GM12873 (cell line): ENCODE data around the gene KRTAP3-2.

Experiments
- TF ChIP-seq, protein P1 (sequence below): IDR thresholded peaks from 2 replicates; pipeline ENCODE4 v1.5.1; 2012; ENCODE audit warnings: low read depth, mild to moderate bottlenecking, moderate library complexity, low read length, control low read depth; ENCODE audit not compliant: insufficient read depth; ENCODE audit errors: missing control alignments

The KRTAP3-2 gene

DNA sequence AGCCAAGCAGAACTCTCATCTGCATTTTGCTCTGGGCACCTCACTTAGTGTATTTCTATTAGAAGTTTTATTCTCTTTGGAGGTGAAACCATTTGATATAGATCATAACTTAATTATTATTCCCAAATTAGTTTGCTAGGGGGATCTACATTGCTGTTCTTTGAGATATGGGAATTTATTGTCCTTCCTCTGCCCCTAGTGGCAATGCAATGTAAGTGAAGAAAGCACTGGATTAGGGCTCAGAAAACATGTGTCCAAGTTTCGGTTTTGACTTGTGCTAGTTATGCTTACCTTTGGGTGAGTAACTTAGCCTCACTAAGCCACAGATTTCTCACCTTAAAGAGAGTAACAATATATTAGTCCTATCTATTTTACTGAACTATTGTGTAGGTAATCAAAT lies 35.9 kb downstream of the KRTAP3-2 start:
- TF ChIP-seq, protein P1, sequence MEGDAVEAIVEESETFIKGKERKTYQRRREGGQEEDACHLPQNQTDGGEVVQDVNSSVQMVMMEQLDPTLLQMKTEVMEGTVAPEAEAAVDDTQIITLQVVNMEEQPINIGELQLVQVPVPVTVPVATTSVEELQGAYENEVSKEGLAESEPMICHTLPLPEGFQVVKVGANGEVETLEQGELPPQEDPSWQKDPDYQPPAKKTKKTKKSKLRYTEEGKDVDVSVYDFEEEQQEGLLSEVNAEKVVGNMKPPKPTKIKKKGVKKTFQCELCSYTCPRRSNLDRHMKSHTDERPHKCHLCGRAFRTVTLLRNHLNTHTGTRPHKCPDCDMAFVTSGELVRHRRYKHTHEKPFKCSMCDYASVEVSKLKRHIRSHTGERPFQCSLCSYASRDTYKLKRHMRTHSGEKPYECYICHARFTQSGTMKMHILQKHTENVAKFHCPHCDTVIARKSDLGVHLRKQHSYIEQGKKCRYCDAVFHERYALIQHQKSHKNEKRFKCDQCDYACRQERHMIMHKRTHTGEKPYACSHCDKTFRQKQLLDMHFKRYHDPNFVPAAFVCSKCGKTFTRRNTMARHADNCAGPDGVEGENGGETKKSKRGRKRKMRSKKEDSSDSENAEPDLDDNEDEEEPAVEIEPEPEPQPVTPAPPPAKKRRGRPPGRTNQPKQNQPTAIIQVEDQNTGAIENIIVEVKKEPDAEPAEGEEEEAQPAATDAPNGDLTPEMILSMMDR = peak; percentile 66

DNA sequence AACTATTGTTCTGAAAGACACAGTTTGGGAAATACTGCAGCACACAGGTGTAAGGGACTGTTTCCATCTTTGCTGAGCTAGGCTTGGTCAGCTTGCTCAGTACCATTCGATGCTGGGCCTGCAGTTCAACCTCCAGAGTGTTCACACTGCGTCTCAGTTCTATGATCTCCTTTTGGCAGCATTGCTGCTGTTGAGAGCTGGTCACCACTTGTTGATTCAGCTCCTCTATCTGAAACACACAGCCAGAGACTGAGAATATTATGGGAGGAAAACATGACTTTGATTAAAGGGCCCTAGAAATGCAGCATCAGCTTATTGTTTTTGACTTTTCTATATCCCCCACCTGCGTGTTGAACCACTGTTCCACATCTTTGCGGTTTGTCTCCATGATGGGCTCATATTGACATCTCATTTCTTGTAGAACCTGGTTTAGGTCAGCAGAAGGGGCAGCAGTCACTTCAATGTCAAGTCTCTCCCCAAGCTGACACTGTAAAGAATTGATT lies 37.6 kb downstream of the KRTAP3-2 start:
- TF ChIP-seq, protein P1 = no peak

DNA sequence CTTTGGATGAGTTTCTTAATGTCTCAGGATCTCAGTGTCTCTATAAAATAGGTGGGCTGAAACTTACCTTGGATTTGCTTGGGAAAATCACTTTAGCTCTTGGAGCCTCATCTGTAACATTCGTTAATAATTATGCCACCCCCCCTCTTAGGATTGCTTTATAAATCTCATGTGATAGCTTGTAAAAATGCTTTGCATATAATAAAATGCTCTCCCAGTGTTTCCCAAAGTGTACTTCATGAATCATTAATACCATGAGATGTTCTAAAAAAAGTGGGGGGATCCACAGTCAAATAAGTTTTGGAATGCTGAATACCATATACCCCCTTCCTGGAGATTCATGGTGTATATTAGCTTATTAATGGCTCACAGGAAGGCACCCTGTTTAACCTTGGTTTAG lies 38.1 kb downstream of the KRTAP3-2 start:
- TF ChIP-seq, protein P1 = no peak

DNA sequence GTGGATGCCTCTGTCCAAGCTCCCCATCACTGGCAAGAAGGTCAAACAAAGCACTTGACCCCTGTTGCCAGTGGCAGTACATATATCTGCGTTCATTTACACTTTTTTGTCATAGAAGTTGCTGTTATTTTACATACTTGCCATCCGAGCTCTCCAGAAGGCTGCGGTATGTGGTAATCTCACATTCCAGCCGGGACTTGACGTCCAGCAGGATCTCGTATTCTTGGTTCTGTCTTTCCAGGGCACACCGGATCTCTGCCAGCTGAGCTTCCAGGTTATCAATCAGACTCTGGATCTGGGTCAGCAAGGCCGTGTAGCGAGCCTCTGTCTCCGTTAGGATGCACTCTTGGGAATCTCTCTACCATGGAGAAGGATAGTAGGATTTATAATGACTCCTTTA lies 39.6 kb downstream of the KRTAP3-2 start:
- TF ChIP-seq, protein P1 = no peak

DNA sequence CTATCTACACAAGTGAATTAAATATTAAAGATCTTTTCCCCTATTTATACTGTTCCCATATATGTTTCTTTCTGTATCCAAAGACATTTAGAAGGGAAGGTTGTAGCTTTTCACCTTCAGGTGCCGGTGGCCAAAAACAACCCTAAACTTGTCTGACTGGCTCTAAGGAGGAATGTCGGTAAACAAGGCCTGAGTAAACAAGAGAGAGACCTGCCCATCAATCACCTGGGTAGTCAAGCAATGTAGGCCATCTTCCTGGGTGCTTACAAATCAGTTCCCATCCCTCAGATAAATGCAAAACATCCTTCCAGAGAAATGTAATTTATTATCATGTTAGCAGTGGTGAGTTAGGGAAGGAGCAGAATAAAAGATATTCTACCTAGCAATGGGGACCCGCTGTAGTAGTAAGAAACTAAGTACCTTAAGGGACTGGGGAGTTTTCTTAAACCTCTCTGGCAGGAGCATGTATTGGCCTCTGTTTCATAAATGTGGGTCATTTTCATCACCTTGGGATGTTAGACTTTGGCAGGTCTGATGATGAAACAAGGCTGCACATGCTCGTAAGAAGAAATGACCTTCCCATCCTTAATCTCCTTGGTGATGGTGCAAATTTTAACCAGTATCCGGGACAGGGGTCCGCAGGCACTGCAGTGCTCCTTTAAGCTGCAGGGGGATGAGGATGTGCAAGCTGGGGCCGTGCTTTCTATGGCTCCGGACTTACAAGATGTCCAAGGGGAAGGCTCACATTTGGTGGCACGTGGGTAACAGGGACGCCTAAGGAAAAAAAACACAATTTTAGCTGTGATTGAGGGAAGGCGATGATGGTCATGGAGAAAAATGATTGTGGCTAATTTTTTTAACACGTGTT lies 41.4 kb downstream of the KRTAP3-2 start:
- TF ChIP-seq, protein P1 = no peak

DNA sequence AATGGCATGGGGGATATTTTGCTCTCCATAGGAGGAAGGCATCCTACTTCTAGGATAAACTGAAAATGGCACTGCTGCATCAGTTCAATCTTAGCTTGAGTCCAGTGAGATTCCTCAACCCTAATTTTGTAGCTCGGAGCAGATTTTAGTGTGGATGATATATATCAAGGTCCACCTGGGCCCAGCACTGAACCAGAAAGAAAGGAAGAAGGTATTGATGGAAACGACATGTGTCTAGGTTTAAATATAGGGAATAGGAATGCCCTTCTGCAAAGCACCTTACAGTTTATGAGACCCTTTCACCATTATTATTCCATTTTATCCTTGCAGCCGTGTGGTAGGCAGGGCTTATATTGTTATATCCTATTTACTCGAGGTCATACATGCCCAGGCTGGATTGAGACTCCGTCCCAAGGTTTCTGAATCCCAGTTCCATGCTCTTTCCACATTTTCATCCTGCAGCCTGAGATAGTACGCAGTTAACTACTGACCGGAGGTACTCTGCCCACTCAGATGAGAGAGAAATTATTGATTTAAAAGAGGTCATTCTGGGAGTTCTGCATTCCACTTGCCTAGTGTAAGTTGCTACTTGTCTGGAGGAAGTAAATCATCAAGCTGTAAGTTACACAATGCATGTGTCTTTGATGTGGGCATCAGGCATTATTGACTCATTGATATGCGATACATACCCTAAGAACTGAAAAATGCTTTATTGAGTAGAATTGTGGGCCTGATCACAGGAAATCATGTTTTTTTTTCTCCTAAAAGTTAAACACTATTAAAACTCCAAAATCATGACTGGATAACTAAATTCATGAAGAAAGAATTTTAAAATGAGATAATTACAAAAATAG lies 43.1 kb downstream of the KRTAP3-2 start:
- TF ChIP-seq, protein P1 = no peak

DNA sequence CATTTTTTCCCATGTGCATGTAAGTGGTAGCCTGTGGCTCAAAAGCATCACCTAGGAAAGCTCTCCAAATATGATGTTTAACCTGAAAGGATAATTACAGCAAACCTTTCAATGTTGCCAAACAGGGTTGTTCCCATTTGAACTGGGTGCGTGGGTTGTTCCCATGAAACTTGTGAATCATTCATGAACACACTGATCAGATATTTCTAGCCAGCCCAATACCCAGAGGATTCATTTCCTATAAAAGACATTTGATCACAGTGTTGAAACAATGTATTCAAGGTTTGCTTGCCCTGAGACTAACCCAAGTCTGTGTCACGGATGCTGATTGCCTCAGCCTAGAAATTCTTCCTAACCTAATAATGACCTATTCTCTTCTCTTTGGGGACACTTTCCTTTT lies 45.8 kb downstream of the KRTAP3-2 start:
- TF ChIP-seq, protein P1 = no peak
